Measurements from ENCODE around the gene ERC1. TPM values are rescaled to one million over a fixed set of nuclear protein-coding genes. Genes with fewer than 3 reads are reported as not detected.

ERC1 gene
- total RNA-seq, 4 donors from 2014 or later, result 50.0 to 88.1 (median 59.7) TPM

- H3K4me1 ChIP-seq, result no peaks in the 10 kb centered on the region
- intact Hi-C loops (cut with DNase I), result no loop called here
- H3K4me3 ChIP-seq, result no peak overlapping the region
- WGBS, result 93% methylated on average over 5 of the region's 5 CpGs
- no peak overlapping the region for H3K27ac ChIP-seq (replicated peaks in 1 of 4)
- no peak for DNase-seq (ENCODE audit: extremely low spot score)
- TF ChIP-seq EP300 (IDR thresholded peaks at IDR 0.05) (no peak), POLR2A (IDR thresholded peaks at IDR 0.05; ENCODE audit: low read depth) (no peak)
- TF ChIP-seq, protein P1, sequence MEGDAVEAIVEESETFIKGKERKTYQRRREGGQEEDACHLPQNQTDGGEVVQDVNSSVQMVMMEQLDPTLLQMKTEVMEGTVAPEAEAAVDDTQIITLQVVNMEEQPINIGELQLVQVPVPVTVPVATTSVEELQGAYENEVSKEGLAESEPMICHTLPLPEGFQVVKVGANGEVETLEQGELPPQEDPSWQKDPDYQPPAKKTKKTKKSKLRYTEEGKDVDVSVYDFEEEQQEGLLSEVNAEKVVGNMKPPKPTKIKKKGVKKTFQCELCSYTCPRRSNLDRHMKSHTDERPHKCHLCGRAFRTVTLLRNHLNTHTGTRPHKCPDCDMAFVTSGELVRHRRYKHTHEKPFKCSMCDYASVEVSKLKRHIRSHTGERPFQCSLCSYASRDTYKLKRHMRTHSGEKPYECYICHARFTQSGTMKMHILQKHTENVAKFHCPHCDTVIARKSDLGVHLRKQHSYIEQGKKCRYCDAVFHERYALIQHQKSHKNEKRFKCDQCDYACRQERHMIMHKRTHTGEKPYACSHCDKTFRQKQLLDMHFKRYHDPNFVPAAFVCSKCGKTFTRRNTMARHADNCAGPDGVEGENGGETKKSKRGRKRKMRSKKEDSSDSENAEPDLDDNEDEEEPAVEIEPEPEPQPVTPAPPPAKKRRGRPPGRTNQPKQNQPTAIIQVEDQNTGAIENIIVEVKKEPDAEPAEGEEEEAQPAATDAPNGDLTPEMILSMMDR (IDR thresholded peaks at IDR 0.05), result no peak
- no peaks in the 10 kb centered on the region for H3K27me3 ChIP-seq
- H3K9me3 ChIP-seq, result no peaks in the 10 kb centered on the region
- peaks cover 0 to 7% (median 0%) of the 10 kb centered on the region in 4 donors for H3K36me3 ChIP-seq
These were observed 11.7 kb upstream of the ERC1 start for GRCh38 chr12:979349-979748.

DNA sequence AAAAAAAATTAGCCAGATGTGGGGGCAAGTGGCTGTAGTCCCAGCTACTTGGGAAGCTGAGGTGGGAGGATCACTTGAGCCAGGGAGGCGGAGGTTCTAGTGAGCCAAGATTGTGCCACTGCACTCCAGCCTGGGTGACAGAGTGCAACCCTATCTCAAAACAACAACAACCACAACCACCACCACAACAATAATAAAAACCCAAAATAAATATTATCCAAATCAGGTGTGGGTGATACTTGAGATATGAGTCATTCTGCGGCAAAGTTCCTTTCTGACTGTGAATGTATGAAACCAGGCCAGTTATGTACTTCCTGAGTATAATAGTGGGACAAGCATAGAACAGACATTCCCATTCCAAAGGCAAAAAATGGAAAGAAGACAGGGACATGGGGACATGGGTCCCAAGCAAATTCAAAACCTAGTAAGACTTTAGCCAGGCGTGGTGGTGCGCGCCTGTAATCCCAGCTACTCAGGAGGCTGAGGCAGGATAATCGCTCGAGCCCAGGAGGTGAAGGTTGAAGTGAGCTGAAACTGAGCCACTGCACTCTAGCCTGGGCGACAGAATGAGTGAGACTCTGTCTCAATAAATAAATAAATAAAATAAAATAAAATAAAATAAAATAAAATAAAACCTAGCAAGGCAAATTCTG, 9.7 kb upstream of the ERC1 start:
- Histone ChIP-seq H3K27me3 (no peaks in the 10 kb centered on the region), H3K4me3 (no peak overlapping the region), H3K9me3 (no peaks in the 10 kb centered on the region), H3K36me3 (peaks cover 0 to 5% (median 0%) of the 10 kb centered on the region in 4 donors), H3K27ac (replicated peaks in 1 of 4) (no peak overlapping the region), H3K4me1 (no peaks in the 10 kb centered on the region)
- DNase-seq (ENCODE audit: extremely low spot score), result no peak
- no peak for TF ChIP-seq POLR2A (IDR thresholded peaks at IDR 0.05; ENCODE audit: low read depth)
- no peak for TF ChIP-seq EP300 (IDR thresholded peaks at IDR 0.05)
- TF ChIP-seq, protein P1 (IDR thresholded peaks at IDR 0.05), result no peak
- TF ChIP-seq POLR2AphosphoS5 (IDR thresholded peaks at IDR 0.05), result no peak
- WGBS, result 92% methylated on average over 8 of the region's 8 CpGs
- intact Hi-C loops (cut with DNase I), result no loop called here

DNA sequence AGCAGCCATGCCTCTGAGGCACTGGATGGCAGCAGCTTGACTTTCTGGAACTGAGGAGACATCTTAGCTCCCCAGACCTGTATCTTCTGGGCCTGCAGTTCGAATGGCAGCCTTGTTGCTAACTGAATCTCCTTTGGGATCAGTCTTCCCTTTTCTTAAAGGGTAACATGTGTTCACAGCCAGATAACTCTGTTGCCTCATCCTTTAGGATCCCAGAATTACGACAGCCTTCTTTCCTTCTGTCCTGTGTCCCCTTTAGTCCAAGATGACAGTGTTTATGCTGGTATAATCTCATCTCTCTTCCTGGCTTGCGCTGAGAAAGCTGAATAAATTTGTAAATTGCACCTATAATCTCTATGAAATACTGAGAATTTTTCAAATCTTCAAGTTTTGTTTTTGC, 9.1 kb upstream of the ERC1 start:
- H3K4me3 ChIP-seq, result no peak overlapping the region
- 69% methylated on average over 3 of the region's 3 CpGs for WGBS
- no peak for TF ChIP-seq POLR2AphosphoS5 (IDR thresholded peaks at IDR 0.05)
- TF ChIP-seq, protein P1 (IDR thresholded peaks at IDR 0.05), result no peak
- TF ChIP-seq EP300 (IDR thresholded peaks at IDR 0.05), result no peak
- TF ChIP-seq POLR2A (IDR thresholded peaks at IDR 0.05; ENCODE audit: low read depth), result no peak
- H3K4me1 ChIP-seq, result no peaks in the 10 kb centered on the region
- H3K36me3 ChIP-seq, result peaks cover 0 to 4% (median 0%) of the 10 kb centered on the region in 4 donors
- no peaks in the 10 kb centered on the region for H3K9me3 ChIP-seq
- DNase-seq (ENCODE audit: extremely low spot score), result no peak
- intact Hi-C loops (cut with DNase I), result no loop called here
- no peak overlapping the region for H3K27ac ChIP-seq (replicated peaks in 1 of 4)
- no peaks in the 10 kb centered on the region for H3K27me3 ChIP-seq

GRCh38 chr12:988646-989045, 2.4 kb upstream of the ERC1 start:
- H3K4me3 ChIP-seq, result peak overlapping the region in 3 of 4 donors; percentile 4 to 99 (median 98)
- TF ChIP-seq POLR2A (IDR thresholded peaks at IDR 0.05; ENCODE audit: low read depth), result no peak
- TF ChIP-seq, protein P1 (IDR thresholded peaks at IDR 0.05), result no peak
- TF ChIP-seq EP300 (IDR thresholded peaks at IDR 0.05), result no peak
- TF ChIP-seq POLR2AphosphoS5 (IDR thresholded peaks at IDR 0.05), result no peak
- intact Hi-C loops (cut with DNase I), result loop anchor here (5.0 kb wide), 2 partner anchors 36 to 104 kb away; no protein-coding TSS in a partner anchor
- H3K9me3 ChIP-seq, result no peaks in the 10 kb centered on the region
- DNase-seq (ENCODE audit: extremely low spot score), result no peak
- H3K36me3 ChIP-seq, result peaks cover 0 to 5% (median 2%) of the 10 kb centered on the region in 4 donors
- H3K4me1 ChIP-seq, result peaks cover 31 to 43% (median 40%) of the 10 kb centered on the region in 4 donors
- H3K27ac ChIP-seq (replicated peaks in 1 of 4), result no peak overlapping the region
- no peaks in the 10 kb centered on the region for H3K27me3 ChIP-seq
- WGBS, result 71% methylated on average over 4 of the region's 4 CpGs

Measured in esophagus muscularis mucosa (tissue), 4 donors.